ENCODE data around the gene ZNF878.

Gene ZNF878

GRCh38 chr19:12035220-12036172 is 17.3 kb downstream of the ZNF878 start, which contains the start of gene ZNF433:
Gene ZNF433, minus strand, starts transcription at chr19:12035679. Its CDS starts 140 bp downstream, at chr19:12035539.
- DNase-seq (ENCODE audit: low read depth in 3 of 3), result peak; percentile 38 to 58 (median 55)

- DNase-seq (ENCODE audit: low read depth in 3 of 3), result no peak
These were observed 18.1 kb downstream of the ZNF878 start for GRCh38 chr19:12034620-12035019.

GRCh38 chr19:12034198-12034597 is 18.6 kb downstream of the ZNF878 start:
- no peak for DNase-seq (ENCODE audit: low read depth in 3 of 3)

GRCh38 chr19:12015753-12016116 is 37.0 kb downstream of the ZNF878 start:
- no peak for DNase-seq (ENCODE audit: low read depth in 3 of 3)

GRCh38 chr19:12015015-12015752 is 37.6 kb downstream of the ZNF878 start:
- DNase-seq (ENCODE audit: low read depth in 3 of 3), result no peak

GRCh38 chr19:12000152-12000981 is 52.4 kb downstream of the ZNF878 start:
- no peak for DNase-seq (ENCODE audit: low read depth in 3 of 3)

- no peak for DNase-seq (ENCODE audit: low read depth in 3 of 3)
These were observed 57.6 kb downstream of the ZNF878 start for GRCh38 chr19:11995174-11995573.

Measured in stimulated activated CD4-positive, alpha-beta T cell treated with anti-CD3 and anti-CD28 coated beads, TNF-alpha, amount 100 ng/mL, for 4 hours (primary cell).